ENCODE data around the gene MTHFD1L.

GRCh38 chr6:151038616-151039015, 173.1 kb downstream of the MTHFD1L start:
- no peak for TF ChIP-seq CTCF (IDR thresholded peaks at IDR 0.05; ENCODE audit: borderline replicate concordance, extremely low read depth, low read length, poor library complexity, severe bottlenecking)
- no peak for TF ChIP-seq EZH2 (IDR thresholded peaks at IDR 0.05; ENCODE audit: borderline replicate concordance, low read depth, low read length, severe bottlenecking)

Data from DND-41 (cell line).